Fibroblast of mammary gland (primary cell): ENCODE measurements around the gene AHCYL1.

Experiments used
- DNase-seq: peaks from one replicate; pipeline ENCODE4 v3.0.0-alpha.2; 2010; ENCODE audit warnings: low read depth
- H3K4me3 ChIP-seq: 2 replicates; pipeline ENCODE4 v1.5.1; 2011; ENCODE audit warnings: low read depth, mild to moderate bottlenecking, low read length, moderate library complexity; ENCODE audit not compliant: control insufficient read depth
- TF ChIP-seq, protein P1 (sequence below): conservative IDR thresholded peaks from 2 replicates; pipeline ENCODE4 v1.5.1; 2011; ENCODE audit warnings: low read depth, low read length, inconsistent platforms; ENCODE audit not compliant: control insufficient read depth, insufficient read depth

AHCYL1 gene

GRCh38 chr1:110062612-110063011, 78.0 kb downstream of the AHCYL1 start:
- DNase-seq: no peak
- TF ChIP-seq, protein P1, sequence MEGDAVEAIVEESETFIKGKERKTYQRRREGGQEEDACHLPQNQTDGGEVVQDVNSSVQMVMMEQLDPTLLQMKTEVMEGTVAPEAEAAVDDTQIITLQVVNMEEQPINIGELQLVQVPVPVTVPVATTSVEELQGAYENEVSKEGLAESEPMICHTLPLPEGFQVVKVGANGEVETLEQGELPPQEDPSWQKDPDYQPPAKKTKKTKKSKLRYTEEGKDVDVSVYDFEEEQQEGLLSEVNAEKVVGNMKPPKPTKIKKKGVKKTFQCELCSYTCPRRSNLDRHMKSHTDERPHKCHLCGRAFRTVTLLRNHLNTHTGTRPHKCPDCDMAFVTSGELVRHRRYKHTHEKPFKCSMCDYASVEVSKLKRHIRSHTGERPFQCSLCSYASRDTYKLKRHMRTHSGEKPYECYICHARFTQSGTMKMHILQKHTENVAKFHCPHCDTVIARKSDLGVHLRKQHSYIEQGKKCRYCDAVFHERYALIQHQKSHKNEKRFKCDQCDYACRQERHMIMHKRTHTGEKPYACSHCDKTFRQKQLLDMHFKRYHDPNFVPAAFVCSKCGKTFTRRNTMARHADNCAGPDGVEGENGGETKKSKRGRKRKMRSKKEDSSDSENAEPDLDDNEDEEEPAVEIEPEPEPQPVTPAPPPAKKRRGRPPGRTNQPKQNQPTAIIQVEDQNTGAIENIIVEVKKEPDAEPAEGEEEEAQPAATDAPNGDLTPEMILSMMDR: no peak

GRCh38 chr1:110063781-110064180, 79.2 kb downstream of the AHCYL1 start:
- H3K4me3 ChIP-seq: no peak overlapping the region
- TF ChIP-seq, protein P1: no peak
- DNase-seq: no peak

More at GRCh38 chr1:110062612-110063011, 78.0 kb downstream of the AHCYL1 start:
- no peak overlapping the region for H3K4me3 ChIP-seq

DNA sequence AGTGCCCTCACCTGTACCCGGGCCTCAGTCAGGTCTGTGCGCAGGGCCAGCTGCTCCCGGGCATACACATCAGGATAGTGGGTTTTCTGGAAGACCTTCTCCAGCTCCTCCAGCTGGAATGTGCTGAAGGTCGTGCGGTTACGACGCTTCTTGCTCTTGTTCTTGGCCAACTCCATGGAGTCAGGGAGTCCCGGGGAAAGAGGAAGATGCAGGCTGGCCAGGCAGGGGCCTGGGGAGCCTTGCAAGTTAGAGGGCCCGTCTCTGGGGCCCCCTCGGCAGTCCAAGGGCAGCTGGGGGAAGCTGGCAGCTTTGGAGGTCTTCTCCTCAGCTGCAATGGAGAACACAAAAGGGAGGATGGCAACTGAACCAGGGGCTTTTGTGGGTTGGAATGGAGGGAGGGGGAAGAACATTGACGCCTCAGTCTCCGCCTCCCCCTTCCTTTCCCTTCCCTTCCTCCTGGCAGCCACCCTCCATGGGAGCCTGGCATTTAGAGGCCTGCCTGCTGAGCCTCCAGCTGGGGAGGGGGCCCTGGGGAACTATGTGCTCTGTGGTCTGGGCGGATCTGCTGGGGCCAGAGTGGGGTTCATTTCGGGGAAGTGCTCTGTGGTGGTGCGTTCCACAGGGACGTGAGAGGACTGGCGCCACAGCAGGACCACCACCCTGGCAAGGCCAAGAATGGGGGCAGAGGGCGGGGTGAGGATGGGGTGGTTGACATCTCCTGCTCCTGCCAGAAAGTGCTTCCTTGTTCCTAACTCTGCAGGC, 80.2 kb downstream of the AHCYL1 start:
- H3K4me3 ChIP-seq: no peak overlapping the region
- TF ChIP-seq, protein P1: no peak
- DNase-seq: no peak

- no peak for DNase-seq
- TF ChIP-seq, protein P1: no peak
- H3K4me3 ChIP-seq: no peak overlapping the region
These were observed 81.3 kb downstream of the AHCYL1 start for GRCh38 chr1:110065841-110066240.

DNA sequence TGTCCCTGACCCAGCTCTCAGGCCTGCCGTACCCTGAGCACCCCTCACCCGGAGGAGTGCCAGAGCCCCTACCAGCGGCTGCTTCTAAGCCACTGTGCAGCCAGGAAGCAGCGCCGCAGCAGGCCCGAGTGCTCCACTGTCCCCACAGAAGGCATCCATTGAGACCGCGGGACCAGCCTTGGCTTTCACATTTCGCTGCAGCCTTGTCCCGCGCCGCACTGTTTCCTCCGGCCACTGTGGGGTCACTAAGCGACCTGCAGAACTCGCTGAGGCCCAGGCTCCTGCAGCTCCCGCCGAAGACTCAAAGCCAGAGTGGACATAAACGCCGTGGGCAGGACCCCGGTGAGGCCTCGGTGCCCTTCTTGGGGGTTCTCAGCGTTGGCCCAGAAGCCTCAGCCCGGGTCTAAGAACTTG, 82.9 kb downstream of the AHCYL1 start:
- no peak overlapping the region for H3K4me3 ChIP-seq
- no peak for DNase-seq

DNA sequence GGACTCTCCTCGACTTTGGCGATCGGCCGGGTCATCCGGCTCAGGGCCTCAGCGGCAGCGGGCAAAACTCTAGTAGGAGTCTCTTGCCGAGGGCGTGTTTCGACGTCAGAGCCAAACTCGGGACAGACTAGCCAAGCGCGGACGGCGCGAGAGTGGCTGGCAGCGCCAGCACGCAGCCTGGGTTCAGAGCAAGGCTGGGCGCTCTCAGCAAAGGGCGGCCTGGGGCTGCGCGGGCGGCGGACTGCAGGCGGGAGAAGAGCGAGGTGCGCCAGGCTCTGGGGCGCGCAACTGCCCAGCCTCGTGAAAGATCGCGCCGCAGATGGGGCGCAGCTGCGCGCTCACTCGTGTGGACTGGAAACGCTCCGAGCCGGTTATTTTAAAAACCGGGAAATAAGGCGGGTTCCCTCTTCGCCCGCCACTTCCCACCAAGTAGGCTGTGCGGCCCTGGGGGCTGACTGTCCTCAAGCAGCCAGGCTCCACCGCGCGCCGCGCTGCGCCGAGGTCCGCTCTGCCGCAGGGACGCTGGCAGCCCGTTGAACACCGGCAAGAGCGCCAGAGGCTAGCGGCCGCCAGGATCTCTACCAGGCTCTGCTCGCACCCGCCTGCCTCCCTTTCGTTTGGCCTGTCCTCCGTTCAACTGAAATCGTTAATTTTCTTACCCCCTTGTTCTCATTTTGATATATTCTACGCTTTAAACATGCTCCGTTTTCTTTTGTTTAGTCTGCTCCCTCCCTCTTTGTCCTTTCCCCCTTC, 83.5 kb downstream of the AHCYL1 start:
- TF ChIP-seq, protein P1: no peak
- no peak for DNase-seq
- no peak overlapping the region for H3K4me3 ChIP-seq

More for the DNA sequence above, 82.9 kb downstream of the AHCYL1 start:
- TF ChIP-seq, protein P1: no peak
